G401.6 (cell line): ENCODE measurements around the gene ARHGEF4.
"Not testable (repeated sequence)": the region's sequence is repeated elsewhere in the genome, so short reads cannot be mapped to it uniquely, and the experiment has no call there.

Source experiments
- FAIRE-seq: peaks from 2 replicates; lab custom pipeline; 2012; peaks lifted over from hg19 to GRCh38; lab: Jason Lieb, UNC

ARHGEF4 gene

GRCh38 chr2:130977461-130978050, 140.8 kb downstream of the ARHGEF4 start:
- FAIRE-seq: no peak

DNA sequence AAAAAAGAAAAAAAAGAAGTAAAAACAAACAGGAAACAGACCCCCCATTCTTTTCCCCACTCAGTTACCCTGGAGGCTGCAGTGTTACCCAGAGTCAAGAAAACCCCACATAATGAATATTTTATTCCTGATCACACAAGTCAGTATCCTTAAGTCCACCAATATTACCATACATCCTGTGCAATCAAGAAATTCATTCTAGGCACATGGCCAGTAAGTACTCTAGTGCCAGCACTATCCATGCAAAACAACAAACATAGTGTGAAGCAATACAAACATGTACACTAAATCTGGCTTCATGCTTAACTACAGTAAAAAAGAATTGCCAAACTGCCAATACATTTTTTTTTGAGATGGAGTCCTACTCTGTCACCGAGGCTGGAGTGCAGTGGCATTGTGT, 145.0 kb downstream of the ARHGEF4 start:
- no peak for FAIRE-seq

DNA sequence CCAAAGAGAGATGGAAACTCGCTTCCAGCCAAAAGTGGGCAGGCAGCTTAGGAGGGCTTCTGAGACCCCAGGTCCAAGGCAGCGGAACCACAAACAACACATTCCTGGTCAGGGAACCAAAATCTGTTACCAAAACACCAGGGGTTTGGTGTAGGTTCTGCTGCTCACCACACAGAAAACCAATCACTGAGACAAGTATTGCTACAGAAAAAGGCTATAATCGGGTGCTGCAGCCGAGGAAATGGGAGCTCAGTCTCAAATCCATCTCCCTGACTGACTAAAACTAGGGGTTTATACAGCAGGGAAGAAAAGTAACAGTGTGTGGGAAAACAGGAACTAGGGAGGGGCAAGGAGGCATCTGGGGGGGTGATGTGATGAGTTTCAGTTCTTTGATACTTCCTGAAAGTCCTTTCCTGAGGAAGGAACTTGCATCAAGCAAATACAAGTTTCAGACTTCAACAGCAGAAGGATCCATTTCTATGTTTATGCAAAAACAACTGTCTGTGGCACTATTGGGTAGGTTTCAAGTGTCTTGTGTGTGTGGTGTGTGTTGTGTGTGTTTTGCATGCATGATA, 148.6 kb downstream of the ARHGEF4 start:
- no peak for FAIRE-seq

DNA sequence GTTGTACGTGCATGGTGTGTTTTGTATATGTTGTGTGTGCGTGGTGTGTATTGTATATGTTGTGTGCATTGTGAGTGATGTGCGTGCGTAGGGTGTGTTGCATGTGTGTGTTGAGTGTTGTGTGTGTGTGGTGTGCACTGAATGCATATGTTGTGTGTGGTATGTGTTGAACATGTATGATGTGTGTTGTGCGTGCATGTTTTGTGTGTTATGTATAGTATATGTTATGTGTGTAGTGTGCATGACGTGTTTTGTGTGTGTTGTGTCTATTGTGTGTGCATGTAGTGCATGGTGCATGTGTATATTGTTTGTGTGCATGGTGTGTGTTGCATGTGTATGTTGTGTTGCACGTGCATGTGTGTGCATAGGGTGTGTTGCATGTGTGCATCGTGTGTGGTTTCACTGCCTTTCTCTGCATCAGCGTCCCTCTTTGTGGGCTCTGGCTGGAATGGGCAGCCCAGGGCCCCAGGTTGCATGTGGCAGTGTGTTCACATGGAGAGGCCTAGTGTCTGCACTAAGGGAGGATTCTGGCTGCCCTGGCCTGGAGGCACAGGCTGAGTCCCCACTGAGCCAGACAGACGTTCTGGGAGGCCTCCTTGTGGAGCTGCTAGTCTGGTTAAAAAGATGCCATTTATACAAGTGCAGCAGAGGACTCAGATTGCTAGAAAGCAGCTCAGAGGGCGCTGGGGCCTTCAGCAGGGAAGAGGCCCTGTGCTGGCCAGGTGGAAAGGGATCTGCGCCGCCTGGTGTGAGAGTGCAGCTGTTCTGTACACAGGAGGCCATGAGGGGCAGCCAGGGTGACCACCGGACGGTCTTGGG, 149.3 kb downstream of the ARHGEF4 start:
- FAIRE-seq: no peak

- FAIRE-seq: no peak
These were observed 150.3 kb downstream of the ARHGEF4 start for GRCh38 chr2:130986890-130987493.

GRCh38 chr2:130987519-130988425, 151.1 kb downstream of the ARHGEF4 start:
- no peak for FAIRE-seq

DNA sequence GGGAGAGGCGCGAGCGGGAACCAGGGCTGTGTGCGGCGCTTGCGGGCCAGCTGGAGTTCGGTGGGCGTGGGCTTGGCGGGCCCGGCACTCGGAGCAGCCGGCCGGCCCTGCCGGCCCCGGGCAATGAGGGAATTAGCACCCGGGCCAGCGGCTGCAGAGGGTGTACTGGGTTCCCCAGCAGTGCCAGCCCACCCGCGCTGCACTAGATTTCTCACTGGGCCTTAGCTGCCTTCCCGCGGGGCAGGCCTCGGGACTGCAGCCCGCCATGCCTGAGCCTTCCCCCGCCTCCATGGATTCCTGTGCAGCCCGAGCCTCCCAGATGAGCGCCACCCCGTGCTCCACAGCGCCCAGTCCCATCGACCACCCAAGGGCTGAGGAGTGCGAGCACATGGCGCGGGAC, 154.7 kb downstream of the ARHGEF4 start:
- FAIRE-seq: not testable (repeated sequence)

- FAIRE-seq: not testable (repeated sequence)
These were observed 155.3 kb downstream of the ARHGEF4 start for GRCh38 chr2:130992003-130992402.

DNA sequence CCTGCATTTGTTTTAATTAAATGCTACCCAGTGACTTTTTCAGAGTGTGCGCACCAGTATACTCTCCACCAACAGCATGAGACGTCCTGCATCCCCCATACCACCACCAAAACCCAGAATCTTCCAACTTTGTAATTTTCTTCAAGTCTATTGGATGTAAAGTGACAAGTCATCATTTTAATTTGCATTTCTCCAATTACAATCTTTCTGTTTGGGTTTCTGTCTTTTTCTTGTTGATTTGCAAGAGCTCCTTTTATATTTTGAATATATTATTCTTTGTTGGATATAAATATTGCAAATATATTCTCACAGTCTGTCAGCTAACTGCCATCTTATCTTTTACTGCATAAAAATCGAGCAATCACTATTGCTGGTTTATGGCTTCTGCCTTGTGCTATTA, 160.0 kb downstream of the ARHGEF4 start:
- FAIRE-seq: no peak

DNA sequence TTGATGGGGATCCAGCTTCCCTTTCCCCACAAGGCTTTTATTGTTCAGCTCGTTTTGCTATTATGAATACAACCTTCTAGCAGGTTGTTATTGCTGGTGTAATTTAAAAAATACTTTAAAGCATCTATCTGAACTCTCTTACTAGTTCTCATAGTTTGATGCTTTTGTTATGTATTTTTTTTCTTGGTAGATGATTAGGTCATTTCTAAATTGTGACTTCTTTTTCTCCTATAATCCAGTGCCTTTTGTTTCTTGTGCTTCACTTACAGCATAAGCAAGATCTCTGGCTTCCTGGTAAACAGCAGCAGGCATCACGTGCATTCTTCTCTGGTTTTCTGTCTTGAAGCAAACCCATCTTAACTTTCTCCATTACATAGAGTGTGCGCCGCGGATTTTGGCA, 160.5 kb downstream of the ARHGEF4 start:
- FAIRE-seq: no peak

DNA sequence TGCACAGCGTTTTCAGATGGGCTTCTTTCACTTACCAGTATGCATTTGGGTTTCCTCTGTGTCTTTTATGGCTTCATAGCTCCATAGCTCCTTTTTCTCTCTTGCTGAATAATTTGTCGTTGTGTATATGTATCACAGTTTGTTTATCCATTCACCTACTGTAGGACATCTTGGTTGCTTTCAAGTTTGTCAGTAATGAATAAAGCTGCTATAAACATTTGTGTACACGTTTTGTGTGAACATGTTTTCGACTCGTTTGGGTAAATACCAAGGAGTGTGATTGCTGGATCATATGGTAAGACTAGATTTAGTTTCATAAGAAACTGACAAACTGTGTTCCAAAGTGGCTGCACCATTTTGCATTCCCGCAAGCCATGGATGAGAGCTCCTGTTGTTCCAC, 161.8 kb downstream of the ARHGEF4 start:
- FAIRE-seq: no peak

GRCh38 chr2:131004446-131005209, 167.9 kb downstream of the ARHGEF4 start:
- no peak for FAIRE-seq

DNA sequence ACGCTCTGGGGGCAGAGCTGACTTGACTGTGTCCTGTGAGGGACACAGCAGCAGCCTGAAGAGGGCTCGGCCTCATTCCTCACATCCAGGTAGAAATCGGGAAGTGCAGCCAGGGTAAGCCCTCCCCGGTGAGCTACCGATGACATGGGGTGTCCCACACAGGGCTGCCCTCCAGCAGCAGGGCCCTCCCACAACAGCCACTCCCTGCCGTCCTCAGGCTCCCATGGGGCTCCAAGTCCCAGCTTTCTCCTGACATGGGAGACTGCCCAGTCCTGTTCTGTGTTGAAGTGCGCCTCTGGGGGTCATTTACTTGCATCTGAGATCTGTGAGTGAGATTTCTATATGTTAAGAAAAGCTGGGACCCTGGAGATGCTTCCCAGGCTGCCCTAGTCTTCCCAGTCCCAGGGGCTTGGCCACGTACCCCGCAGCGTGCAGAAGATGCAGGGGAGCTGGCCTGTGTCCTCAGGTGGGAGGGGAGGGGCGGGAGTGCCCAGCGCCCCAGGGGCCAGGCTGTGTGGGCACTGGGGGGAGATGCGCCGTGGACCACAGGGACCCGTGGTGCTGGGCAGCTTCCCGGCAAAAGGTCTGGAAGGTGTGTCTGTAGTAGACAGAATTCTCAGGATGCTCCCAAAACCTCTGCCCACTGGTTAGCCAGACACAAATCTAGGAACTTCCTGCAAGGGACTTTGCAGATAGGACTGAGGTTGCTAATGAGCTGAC, 168.7 kb downstream of the ARHGEF4 start:
- no peak for FAIRE-seq

DNA sequence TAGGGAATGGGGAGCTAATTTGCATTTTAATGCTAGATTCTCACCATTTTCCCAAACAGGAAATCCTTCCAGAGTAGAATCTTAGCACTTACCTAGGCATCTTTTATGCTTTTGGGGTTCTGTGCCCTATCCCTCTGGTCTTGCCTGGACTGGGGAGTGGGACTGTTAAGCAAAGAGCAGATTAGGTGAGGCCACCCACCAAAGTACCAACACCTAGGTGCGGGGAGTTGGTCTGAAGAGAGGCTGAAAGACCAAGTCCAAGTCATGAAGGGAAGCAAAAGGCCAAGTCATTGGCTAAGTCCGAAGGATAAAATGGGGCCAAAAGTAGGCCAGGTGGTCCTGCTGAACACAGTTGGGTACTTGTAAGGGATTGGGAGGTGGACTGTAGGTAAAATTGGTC, 169.8 kb downstream of the ARHGEF4 start:
- FAIRE-seq: no peak

- FAIRE-seq: no peak
These were observed 172.3 kb downstream of the ARHGEF4 start for GRCh38 chr2:131008967-131009366.

DNA sequence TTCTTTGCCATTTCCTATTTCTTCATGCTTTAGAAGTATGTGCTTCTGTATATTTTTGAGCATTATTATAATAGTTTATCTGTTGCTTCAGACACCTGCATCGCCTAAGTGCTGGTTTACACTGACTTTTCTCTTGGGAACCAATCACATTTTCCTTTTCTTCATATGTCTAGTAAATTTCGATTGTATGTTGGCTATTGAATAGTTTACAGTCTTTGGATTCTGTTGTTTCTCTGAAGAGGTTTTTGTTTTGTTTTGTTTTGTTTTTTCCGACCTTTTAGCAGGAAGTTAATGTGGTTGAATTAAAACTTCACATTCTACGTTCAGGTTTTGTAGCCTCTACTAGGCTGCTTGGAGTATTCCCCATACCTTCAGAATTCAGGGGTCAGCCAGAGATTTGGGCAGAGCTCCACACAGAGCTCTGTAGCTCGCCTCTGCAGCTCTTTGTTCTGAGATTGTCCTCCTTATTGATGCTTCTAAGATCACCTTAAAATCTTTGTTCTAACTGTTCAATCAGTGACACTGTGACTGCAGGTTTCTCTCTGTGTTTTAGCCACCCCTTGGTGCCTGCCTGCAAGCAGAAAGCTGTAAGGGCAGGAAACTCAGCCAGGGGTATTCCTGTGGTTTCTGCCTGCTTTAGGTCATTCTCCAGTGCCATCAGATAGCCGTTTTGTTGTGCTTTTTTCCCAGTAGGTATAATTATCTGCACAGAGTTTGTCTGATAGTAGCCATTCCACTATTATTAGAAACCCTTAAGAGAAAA, 173.2 kb downstream of the ARHGEF4 start:
- no peak for FAIRE-seq

DNA sequence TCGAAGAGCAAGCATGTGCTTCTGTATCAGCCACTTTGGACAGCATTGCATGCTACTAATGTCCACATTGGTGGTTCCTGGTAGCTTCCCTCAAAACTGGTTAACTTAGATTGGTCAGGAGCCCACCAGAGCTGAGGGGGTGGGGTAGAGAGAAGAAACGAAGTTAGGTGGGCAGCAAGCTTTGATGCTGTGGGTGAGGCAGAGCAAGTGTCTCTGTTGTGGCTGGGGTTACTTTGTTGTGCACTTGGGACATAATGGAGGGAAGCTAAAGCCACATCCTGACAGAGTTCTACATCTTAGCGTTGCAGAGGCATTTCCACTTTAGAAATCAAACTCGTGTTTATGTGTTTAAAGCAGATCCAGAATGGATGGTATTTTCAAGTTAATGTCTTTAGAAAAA, 173.9 kb downstream of the ARHGEF4 start:
- FAIRE-seq: no peak

- no peak for FAIRE-seq
These were observed 174.8 kb downstream of the ARHGEF4 start for GRCh38 chr2:131011486-131011885.

DNA sequence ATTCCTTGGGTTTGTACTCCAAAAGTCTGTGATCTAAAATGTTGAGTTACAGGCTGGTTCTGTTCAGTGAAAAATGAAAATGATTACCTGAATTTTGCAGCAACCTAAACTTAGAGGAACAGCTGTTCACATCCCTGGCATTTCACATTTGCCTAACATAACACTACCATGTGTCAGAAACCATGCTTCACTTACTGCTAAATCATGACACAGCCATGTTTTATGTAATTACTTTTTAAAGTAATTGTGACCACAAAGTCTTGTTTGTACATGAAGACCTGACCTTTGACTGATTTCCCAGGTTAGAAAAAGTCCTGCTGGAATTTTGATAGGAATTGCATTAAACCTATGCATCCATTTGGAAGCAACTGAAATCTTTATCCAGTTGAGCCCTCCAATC, 177.4 kb downstream of the ARHGEF4 start:
- no peak for FAIRE-seq

DNA sequence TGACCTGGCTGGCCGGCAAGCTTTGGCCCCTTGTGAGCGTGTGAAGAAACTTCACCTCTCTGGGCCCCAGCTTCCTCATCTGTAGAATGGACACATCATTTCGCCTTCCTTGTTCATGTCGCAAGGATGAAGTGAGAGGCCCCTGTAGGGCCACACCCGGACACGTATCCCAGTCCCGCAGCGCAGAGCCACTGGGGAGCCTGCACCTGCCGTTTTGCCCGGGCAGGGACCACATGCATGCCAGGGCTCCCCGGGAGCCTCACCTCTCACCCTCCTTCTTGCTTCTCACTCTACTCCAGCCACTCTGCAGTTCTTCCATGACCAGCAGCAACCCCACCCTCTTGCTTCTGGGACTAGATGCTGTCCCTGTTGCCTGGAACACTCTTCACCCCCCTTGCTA, 179.1 kb downstream of the ARHGEF4 start:
- no peak for FAIRE-seq
